Activated CD8-positive, alpha-beta memory T cell treated with anti-CD3 and anti-CD28 coated beads for 48 hours (primary cell): Measurements from ENCODE around the gene MBNL2.

Experiments used
- DNase-seq, 3 experiments: peaks; one replicate each; pipeline ENCODE4 v3.0.0-alpha.2; 2020; ENCODE audit warnings: low read depth in 2 of 3, low spot score in 2 of 3

MBNL2 gene

GRCh38 chr13:97269603-97270002 is 47.5 kb downstream of the MBNL2 start:
- DNase-seq, result no peak

GRCh38 chr13:97272526-97272925 is 50.4 kb downstream of the MBNL2 start:
- DNase-seq, result no peak

- no peak for DNase-seq
These were observed 51.3 kb downstream of the MBNL2 start for GRCh38 chr13:97273341-97273831.

- no peak for DNase-seq
These were observed 52.9 kb downstream of the MBNL2 start for GRCh38 chr13:97274829-97275649.

GRCh38 chr13:97275776-97276501 is 53.8 kb downstream of the MBNL2 start:
- no peak for DNase-seq

GRCh38 chr13:97276862-97277269 is 54.7 kb downstream of the MBNL2 start:
- DNase-seq, result no peak

- DNase-seq, result no peak
These were observed 56.6 kb downstream of the MBNL2 start for GRCh38 chr13:97278435-97279411.

GRCh38 chr13:97279913-97280312 is 57.8 kb downstream of the MBNL2 start:
- no peak for DNase-seq

GRCh38 chr13:97280478-97280877 is 58.3 kb downstream of the MBNL2 start:
- no peak for DNase-seq

GRCh38 chr13:97281028-97281427 is 58.9 kb downstream of the MBNL2 start:
- no peak for DNase-seq

- no peak for DNase-seq
These were observed 60.6 kb downstream of the MBNL2 start for GRCh38 chr13:97282705-97283104.

GRCh38 chr13:97283888-97284287 is 61.8 kb downstream of the MBNL2 start:
- no peak for DNase-seq

- no peak for DNase-seq
These were observed 62.4 kb downstream of the MBNL2 start for GRCh38 chr13:97284558-97284957.

- no peak for DNase-seq
These were observed 63.3 kb downstream of the MBNL2 start for GRCh38 chr13:97285221-97285955.

- no peak for DNase-seq
These were observed 64.3 kb downstream of the MBNL2 start for GRCh38 chr13:97286317-97287046.

GRCh38 chr13:97287047-97287383 is 64.9 kb downstream of the MBNL2 start:
- no peak for DNase-seq

- DNase-seq, result no peak
These were observed 66.4 kb downstream of the MBNL2 start for GRCh38 chr13:97288486-97288900.

- DNase-seq, result no peak
These were observed 67.6 kb downstream of the MBNL2 start for GRCh38 chr13:97289514-97290298.
